H1 (cell line): Measurements from ENCODE around the gene CAPN9. TPM values are rescaled to one million over a fixed set of nuclear protein-coding genes. Genes with fewer than 3 reads are reported as not detected.

ENCODE experiments used
- CTCF ChIA-PET: fragments of 300-600 bp; sonication (Branson Sonifier 250); formaldehyde crosslinking; loops from one replicate; lab custom pipeline; 2021; ENCODE audit not compliant: partially characterized antibody; lab: Charles Lee
- POLR2A ChIA-PET: fragments of 300-600 bp; sonication (Branson Sonifier 250); formaldehyde crosslinking; loops from one replicate; lab custom pipeline; 2021; ENCODE audit warnings: inconsistent platforms; ENCODE audit not compliant: partially characterized antibody; lab: Charles Lee
- DNase-seq, 2 experiments: peaks; one replicate each; pipeline versions ENCODE4 v3.0.0 to v3.0.0-alpha.2; 2010 to 2022; ENCODE audit warnings: low spot score in 2 of 2, low read depth in 1 of 2, mixed read lengths in 1 of 2
- FAIRE-seq: peaks from 2 replicates; lab custom pipeline; 2011; peaks lifted over from hg19 to GRCh38; lab: Jason Lieb, UNC
- H2AFZ ChIP-seq: 2 replicates; pipeline ENCODE4 v1.8.1; 2012; ENCODE audit warnings: low read length, inconsistent platforms
- H2AK5ac ChIP-seq: 2 replicates; pipeline ENCODE4 v1.6.1; 2013; ENCODE audit warnings: low read depth, low read length
- H2BK120ac ChIP-seq: replicated peaks from 2 replicates; pipeline ENCODE3; 2013; ENCODE audit warnings: low read depth, low read length, inconsistent platforms
- H2BK12ac ChIP-seq: 2 replicates; pipeline ENCODE4 v1.6.1; 2013; ENCODE audit warnings: low read depth, low read length
- H2BK15ac ChIP-seq: 2 replicates; pipeline ENCODE4 v1.6.1; 2013; ENCODE audit warnings: low read length
- H2BK20ac ChIP-seq: 2 replicates; pipeline ENCODE4 v1.6.1; 2013; ENCODE audit warnings: low read length
- H2BK5ac ChIP-seq: 2 replicates; pipeline ENCODE4 v1.6.1; 2013; ENCODE audit warnings: low read depth, low read length
- H3K14ac ChIP-seq: 2 replicates; pipeline ENCODE4 v1.6.1; 2013; ENCODE audit warnings: inconsistent platforms; ENCODE audit not compliant: insufficient read length
- H3K18ac ChIP-seq: 2 replicates; pipeline ENCODE4 v1.6.1; 2013; ENCODE audit warnings: low read length; ENCODE audit errors: extremely low read depth
- H3K23ac ChIP-seq: 2 replicates; pipeline ENCODE4 v1.6.1; 2013; ENCODE audit warnings: inconsistent platforms; ENCODE audit not compliant: insufficient read length
- H3K23me2 ChIP-seq: 2 replicates; pipeline ENCODE4 v1.6.1; 2013; ENCODE audit warnings: low read depth, low read length
- H3K27ac ChIP-seq: 2 replicates; pipeline ENCODE4 v1.6.1; 2011; ENCODE audit warnings: low read depth, low read length, inconsistent platforms
- H3K27me3 ChIP-seq, 4 experiments: replicated peaks in 1 of 4; 1 replicate in 1 of 4; 2 replicates in 3 of 4; pipeline versions ENCODE4 v1.6.1 to v1.8.1; 2011 to 2013; ENCODE audit warnings: low read length in 3 of 4, mild to moderate bottlenecking in 3 of 4, inconsistent platforms in 2 of 4, mixed read lengths in 2 of 4, moderate library complexity in 1 of 4; ENCODE audit not compliant: control insufficient read depth in 3 of 4, insufficient read depth in 3 of 4; ENCODE audit errors: extremely low read depth in 1 of 4
- H3K36me3 ChIP-seq, 4 experiments: 2 replicates each; pipeline versions ENCODE4 v1.6.1 to v1.8.1; 2011 to 2013; ENCODE audit warnings: mild to moderate bottlenecking in 4 of 4, low read length in 3 of 4, moderate library complexity in 2 of 4, control low read depth in 1 of 4, inconsistent platforms in 1 of 4; ENCODE audit not compliant: insufficient read depth in 4 of 4, control insufficient read depth in 2 of 4
- H3K4ac ChIP-seq: replicated peaks from 2 replicates; pipeline ENCODE3; 2013; ENCODE audit warnings: low read length, low read depth, mixed read lengths, inconsistent platforms; ENCODE audit not compliant: insufficient read length
- H3K4me1 ChIP-seq, 4 experiments: replicated peaks in 1 of 4; 1 replicate in 1 of 4; 2 replicates in 3 of 4; pipeline versions ENCODE4 v1.6.1 to v1.8.1; 2011 to 2013; ENCODE audit warnings: low read length in 3 of 4, inconsistent platforms in 2 of 4, mixed read lengths in 1 of 4; ENCODE audit not compliant: insufficient read depth in 4 of 4, control insufficient read depth in 3 of 4
- H3K4me2 ChIP-seq, 2 experiments: 2 replicates each; pipeline versions ENCODE4 v1.6.1 to v1.8.1; 2011 to 2013; ENCODE audit warnings: low read depth in 2 of 2, low read length in 2 of 2, control low read depth in 1 of 2, inconsistent platforms in 1 of 2, mild to moderate bottlenecking in 1 of 2; ENCODE audit not compliant: insufficient read depth in 1 of 2
- H3K4me3 ChIP-seq, 4 experiments: fragments of 200-600, 300-600 bp in 1 of 4; sonication (generic), shearing (Covaris generic), sonication (Bioruptor Twin) in 1 of 4; 2 replicates each; pipeline versions ENCODE4 v1.5.1 to v1.8.1; 2011 to 2016; ENCODE audit warnings: low read length in 4 of 4, low read depth in 3 of 4, control low read depth in 2 of 4, inconsistent platforms in 2 of 4, mild to moderate bottlenecking in 2 of 4, mixed read lengths in 1 of 4, moderate library complexity in 1 of 4; ENCODE audit not compliant: insufficient read depth in 2 of 4; ENCODE audit errors: extremely low read depth in 1 of 4
- H3K56ac ChIP-seq: replicated peaks from 2 replicates; pipeline ENCODE3; 2013; ENCODE audit warnings: low read depth, mild to moderate bottlenecking, mixed read lengths, low read length, inconsistent platforms; ENCODE audit not compliant: insufficient read length
- H3K79me1 ChIP-seq: 2 replicates; pipeline ENCODE4 v1.6.1; 2013; ENCODE audit warnings: low read depth, low read length, control low read depth
- H3K79me2 ChIP-seq, 2 experiments: 2 replicates each; pipeline versions ENCODE4 v1.6.1 to v1.8.1; 2012 to 2013; ENCODE audit warnings: low read length in 2 of 2, mild to moderate bottlenecking in 2 of 2, inconsistent platforms in 1 of 2; ENCODE audit not compliant: insufficient read depth in 2 of 2, control insufficient read depth in 1 of 2
- H3K9ac ChIP-seq, 4 experiments: replicated peaks in 1 of 4; 1 replicate in 1 of 4; 2 replicates in 3 of 4; pipeline versions ENCODE4 v1.6.1 to v1.8.1; 2011 to 2013; ENCODE audit warnings: low read depth in 3 of 4, low read length in 3 of 4, control low read depth in 2 of 4, mild to moderate bottlenecking in 2 of 4, moderate library complexity in 2 of 4, inconsistent platforms in 1 of 4; ENCODE audit errors: extremely low read depth in 1 of 4
- H3K9me3 ChIP-seq, 2 experiments: 2 replicates each; pipeline versions ENCODE4 v1.6.1 to v1.8.1; 2012 to 2013; ENCODE audit warnings: mild to moderate bottlenecking in 2 of 2, moderate library complexity in 2 of 2, control low read depth in 1 of 2, inconsistent platforms in 1 of 2, low read depth in 1 of 2, low read length in 1 of 2, mixed read lengths in 1 of 2; ENCODE audit not compliant: insufficient read depth in 2 of 2
- H4K20me1 ChIP-seq, 2 experiments: replicated peaks in 1 of 2; 2 replicates each; pipeline versions ENCODE3 to v1.8.1; 2011 to 2013; ENCODE audit warnings: inconsistent platforms in 2 of 2, low read length in 2 of 2, mild to moderate bottlenecking in 1 of 2; ENCODE audit not compliant: insufficient read depth in 2 of 2, control insufficient read depth in 1 of 2
- H4K5ac ChIP-seq: 2 replicates; pipeline ENCODE4 v1.6.1; 2013; ENCODE audit warnings: low read length, low read depth, mixed read lengths, inconsistent platforms; ENCODE audit not compliant: insufficient read length
- H4K8ac ChIP-seq: 2 replicates; pipeline ENCODE4 v1.8.0; 2013; ENCODE audit warnings: mild to moderate bottlenecking, moderate library complexity, low read length, inconsistent platforms; ENCODE audit not compliant: insufficient read depth; ENCODE audit errors: extremely low read depth
- H4K91ac ChIP-seq: replicated peaks from 2 replicates; pipeline ENCODE3; 2013; ENCODE audit warnings: low read length, mixed read lengths, inconsistent platforms; ENCODE audit not compliant: insufficient read length
- SIX5 ChIP-seq: IDR thresholded peaks from 2 replicates; pipeline ENCODE4 v1.6.1; 2011; ENCODE audit warnings: mild to moderate bottlenecking, low read depth, low read length
- YY1 ChIP-seq: IDR thresholded peaks from 2 replicates; pipeline ENCODE4 v1.6.1; 2011; ENCODE audit warnings: low read depth, mild to moderate bottlenecking, low read length
- WGBS, 2 experiments: shearing (Covaris generic) in 1 of 2; methylation state at CpG; one replicate each; pipeline versions ENCODE4 v1.1.6 to v1.1.7; 2013 to 2015; ENCODE audit warnings: low lambda C conversion rate in 2 of 2, mixed read lengths in 2 of 2, inconsistent platforms in 1 of 2, low coverage in 1 of 2, missing lambda C conversion rate in 1 of 2; ENCODE audit not compliant: insufficient replicate concordance in 2 of 2, insufficient coverage in 1 of 2, insufficient read length in 1 of 2; ENCODE audit errors: extremely low coverage in 1 of 2, missing lambda C conversion rate in 1 of 2; 5-methylcytosine and 5-hydroxymethylcytosine counted together
- polyA plus RNA-seq, 7 experiments: library from polyadenylated mRNA; depleted of rRNA in 3 of 7; stranded (reverse) in 5 of 7; unstranded in 2 of 7; fragments of >200 nt in 5 of 7; fragments of 200-250 nt in 2 of 7; gene quantifications; 1 replicate in 5 of 7; 2 replicates in 1 of 7; 4 replicates in 1 of 7; pipeline versions ENCODE4 v1.2.1 to v1.2.3, GENCODE V29; 2011 to 2013; ENCODE audit warnings: missing spikeins in 2 of 7, mixed read lengths in 2 of 7
- total RNA-seq: library from RNA; stranded (reverse); fragmentation: NEBNext Ultra II Directional; extraction: Animal tissue kit (Norgen Biotek cat#: 25700); gene quantifications from 2 replicates; pipeline ENCODE4 v1.2.1, GENCODE V29; 2021

CAPN9 gene
- total and polyA plus RNA-seq, 2 of the 8 experiments (the other 6 are each of a cell fraction or from before 2014, with no cell fraction given) = 0.22 to 0.76 TPM

GRCh38 chr1:230788561-230789275 lies 41.5 kb downstream of the CAPN9 start:
- Histone ChIP-seq H3K14ac (no peak overlapping the region), H3K23me2 (no peaks in the 10 kb centered on the region), H4K91ac (no peak overlapping the region), H4K20me1 (peaks cover 0 to 5% of the 10 kb centered on the region in 2 experiments), H3K4me3 (no peak overlapping the region), H2AK5ac (no peak overlapping the region), H2BK5ac (no peak overlapping the region), H3K18ac (no peak overlapping the region), H3K27ac (no peak overlapping the region), H3K56ac (no peak overlapping the region), H3K23ac (no peak overlapping the region), H3K9ac (no peak overlapping the region), H2BK20ac (no peak overlapping the region), H2BK15ac (no peak overlapping the region), H3K79me1 (no peaks in the 10 kb centered on the region), H3K79me2 (no peaks in the 10 kb centered on the region), H3K9me3 (no peaks in the 10 kb centered on the region; a peak in 1 of 4 replicates), H3K4ac (no peak overlapping the region), H3K4me1 (peaks cover 0 to 6% (median 3%) of the 10 kb centered on the region in 4 experiments; a peak in 3 of 7 replicates), H2AFZ (no peak overlapping the region), H3K36me3 (no peaks in the 10 kb centered on the region), H4K8ac (no peak overlapping the region), H2BK12ac (no peak overlapping the region), H2BK120ac (no peak overlapping the region), H4K5ac (no peak overlapping the region), H3K27me3 (peaks cover 19 to 55% (median 47%) of the 10 kb centered on the region in 4 experiments), H3K4me2 (no peak overlapping the region)
- 87% methylated on average over 10 of the region's 10 CpGs; no CpG with 5 or more reads in 1 of the 2 experiments for WGBS, 2 experiments
- POLR2A ChIA-PET = no interaction called here
- CTCF ChIA-PET = interaction anchor here (0.7 to 2.5 kb wide), 7 partner anchors 12 to 155 kb away, joined by 3 to 9 read pairs (median 3); no protein-coding TSS in a partner anchor
- DNase-seq = no peak
- FAIRE-seq = no peak
- no peak for TF ChIP-seq YY1
- no peak for TF ChIP-seq SIX5
